Stimulated activated CD4-positive, alpha-beta T cell treated with anti-CD3 and anti-CD28 coated beads, Interleukin-4, amount 100 ng/mL, for 48 hours (primary cell): Measurements from ENCODE around the gene CTNNBL1.

Experiments used
- DNase-seq, 2 donors: peaks; one replicate each; pipeline ENCODE4 v3.0.0-alpha.2; 2020; ENCODE audit warnings: low read depth in 2 of 2

CTNNBL1 gene

DNA sequence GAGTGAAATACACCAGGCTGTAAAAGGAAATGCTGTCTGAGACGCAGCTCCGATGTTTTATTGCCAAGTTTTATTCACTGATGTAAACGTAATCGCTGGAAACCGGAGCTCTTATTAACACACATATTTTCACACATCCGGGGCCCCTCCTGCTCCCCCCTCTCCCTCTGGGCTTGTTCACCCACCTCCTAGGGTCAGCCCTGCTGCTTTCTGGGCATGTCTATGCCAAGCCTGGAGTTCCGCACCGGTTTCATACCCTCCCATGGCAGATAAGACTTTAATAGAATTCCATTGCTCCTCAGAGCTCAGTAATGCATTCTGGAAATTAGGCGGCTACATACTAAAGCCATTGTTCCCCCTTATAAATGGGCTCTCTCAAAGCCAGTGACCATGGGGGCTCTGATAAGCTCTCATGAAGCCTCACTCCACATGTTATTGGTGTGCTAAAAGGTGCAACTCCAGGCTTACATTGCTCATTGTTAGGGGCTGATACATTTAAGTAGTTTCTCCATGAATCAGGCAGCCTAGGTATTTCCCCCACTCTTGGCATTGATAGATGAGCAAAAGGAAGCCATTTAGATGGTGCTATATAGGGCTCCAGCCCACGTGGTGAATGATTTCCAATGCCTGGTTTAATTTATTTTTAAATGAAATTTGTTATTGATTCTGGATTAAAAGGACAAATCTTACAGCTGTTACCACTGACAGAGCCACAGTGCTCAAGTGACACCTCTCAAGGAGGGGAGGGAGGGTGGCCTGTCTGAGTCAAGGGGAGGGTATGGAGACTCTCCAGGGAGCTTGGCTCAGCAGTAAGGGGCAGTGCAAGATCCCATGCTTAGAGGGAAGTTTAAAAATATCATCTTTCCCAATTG, 204.6 kb downstream of the CTNNBL1 start:
- no peak for DNase-seq

DNA sequence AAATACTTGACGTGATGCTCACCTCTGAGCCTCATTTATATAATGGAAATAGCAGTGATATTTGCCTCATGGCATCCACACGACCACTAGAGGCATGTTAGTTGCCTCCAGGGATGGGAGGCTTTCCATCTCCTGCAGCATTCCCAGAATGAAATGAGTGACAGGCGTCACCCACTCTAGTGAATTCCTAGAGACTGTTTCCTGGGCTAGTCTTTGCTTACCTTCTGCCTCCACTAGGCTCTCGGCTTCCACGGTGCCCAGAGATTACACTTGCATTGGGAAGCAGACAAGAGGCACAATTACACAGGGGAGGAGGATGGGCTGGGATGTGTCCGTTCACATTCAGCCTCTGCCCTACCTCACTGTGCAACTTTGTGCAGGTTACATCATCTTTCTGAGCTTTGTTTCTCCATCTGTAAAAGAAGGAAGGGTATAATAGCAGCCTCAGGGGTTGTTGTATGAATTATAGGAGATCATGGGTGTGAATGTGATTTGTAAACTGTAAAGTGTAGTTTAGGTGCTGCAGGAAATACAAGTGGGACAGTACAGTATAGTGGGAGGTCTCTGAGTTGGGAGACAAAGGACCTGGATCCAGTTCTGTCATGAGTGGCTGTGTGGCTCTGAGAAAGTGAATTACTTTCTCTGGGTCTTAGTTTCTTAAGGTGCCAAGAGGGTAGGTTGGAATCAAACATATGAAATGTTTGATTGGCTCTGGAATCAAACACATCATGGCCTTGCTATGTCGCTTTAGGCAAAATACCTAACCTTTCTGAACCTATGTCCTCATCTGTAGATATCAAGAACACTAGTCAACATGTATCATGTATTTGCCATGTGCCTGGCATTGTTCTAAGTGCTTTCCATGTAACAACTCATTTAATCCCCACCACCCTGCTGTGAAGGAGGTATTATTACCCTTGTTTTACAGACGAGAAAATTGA, 205.5 kb downstream of the CTNNBL1 start:
- DNase-seq, result no peak

DNA sequence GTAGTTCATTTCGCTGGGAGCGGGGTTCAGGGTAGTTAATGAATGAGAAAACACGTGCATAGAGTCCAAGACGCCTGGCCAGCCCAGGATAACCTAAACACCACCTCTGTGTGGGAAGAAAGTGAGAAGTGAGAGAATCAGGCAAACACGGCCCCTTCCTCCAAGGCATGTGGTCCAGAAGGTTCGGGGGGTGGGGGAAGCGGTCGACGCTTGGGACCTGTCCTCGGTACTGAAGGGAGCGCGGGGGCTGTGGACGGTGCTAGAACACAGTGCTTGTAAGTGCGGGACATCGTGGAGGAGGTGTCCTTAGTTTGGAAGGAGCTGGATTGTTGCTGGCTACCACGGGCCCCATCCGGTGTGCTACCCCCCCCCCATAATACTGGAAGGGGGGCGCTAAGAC, 207.4 kb downstream of the CTNNBL1 start:
- DNase-seq, result no peak

DNA sequence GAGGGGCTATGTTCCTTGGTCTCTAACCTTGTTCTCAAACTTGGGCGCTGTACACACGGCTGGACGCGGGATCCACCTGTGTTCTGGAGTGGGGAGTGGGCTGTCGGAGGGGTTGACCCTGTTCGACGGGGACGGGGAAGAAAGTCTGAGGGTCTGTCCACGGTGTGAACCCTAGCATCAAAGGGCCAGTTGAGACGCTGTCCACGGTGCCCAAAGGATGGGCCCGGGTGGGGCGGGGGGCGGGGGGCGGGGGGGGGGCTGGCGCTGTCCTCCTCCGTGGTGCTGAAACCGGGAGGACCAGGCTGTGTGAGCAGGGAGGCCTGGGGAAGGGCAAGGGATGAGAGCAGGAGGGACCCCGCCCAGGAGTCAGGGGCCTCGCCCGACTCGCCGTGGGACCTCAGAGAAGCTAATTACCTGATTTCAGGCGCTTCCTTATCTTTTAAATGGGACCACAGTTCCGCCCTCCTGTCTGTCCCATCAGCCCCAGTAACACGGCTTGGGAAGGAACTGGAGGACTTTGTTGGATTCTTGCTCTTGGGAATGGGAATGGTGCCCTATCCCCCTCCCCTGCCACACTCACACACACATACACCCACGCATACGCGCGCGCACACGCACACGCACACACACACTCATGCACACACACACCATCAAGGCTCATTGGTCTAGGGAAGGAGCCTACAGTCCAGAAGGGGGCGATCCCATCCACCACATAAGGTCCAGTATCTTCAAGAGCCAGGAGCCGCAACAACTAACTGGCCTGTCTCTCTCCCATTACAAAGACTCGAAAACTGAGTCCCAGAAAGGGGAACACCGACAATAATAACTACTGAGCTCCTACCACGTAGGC, 208.0 kb downstream of the CTNNBL1 start:
- no peak for DNase-seq

DNA sequence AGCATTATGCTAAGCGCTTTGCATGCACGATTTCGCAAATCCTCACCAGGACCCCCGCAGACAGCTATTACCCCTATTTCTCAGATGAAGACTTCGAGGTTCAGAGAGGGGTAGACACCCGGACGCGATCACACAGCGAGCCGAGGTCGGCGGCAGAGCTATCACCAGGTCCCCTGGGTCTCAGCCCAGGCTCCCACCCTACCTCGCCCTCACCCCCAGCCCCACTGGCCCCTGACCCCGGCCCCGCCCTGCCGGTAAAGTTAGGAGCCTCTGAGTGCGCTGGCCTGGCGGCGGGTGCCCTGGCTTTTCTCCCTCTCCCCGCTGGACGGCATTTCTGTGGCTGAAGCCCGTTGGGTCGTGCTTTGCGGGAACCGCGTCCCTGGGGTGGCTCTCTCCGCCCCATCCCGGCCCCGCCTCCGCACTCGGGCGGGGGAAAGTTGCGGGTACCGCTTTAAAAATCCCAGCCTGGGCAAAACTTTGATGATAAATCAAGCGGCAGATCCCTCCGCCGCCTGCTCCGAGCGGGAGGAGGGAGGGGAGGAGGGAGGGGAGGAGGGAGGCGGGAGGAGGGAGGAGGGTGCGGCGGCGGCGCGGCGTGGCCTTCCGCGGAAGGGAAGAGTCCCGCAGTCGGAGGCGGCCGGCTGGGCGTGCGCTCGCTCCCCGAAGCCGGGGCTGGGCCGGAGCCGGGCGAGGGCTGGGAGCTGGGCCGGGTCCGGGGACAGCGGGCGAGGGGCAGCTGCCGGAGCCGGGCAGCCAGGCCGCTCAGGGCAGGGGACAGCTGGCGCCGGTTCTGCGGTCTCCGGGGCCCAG, 208.9 kb downstream of the CTNNBL1 start, which contains the start of gene VSTM2L:
Gene VSTM2L (plus strand): TSS at position 624 of the 810 bp plus-strand sequence. CDS start 224 bp downstream, outside the sequence.
- no peak for DNase-seq

DNA sequence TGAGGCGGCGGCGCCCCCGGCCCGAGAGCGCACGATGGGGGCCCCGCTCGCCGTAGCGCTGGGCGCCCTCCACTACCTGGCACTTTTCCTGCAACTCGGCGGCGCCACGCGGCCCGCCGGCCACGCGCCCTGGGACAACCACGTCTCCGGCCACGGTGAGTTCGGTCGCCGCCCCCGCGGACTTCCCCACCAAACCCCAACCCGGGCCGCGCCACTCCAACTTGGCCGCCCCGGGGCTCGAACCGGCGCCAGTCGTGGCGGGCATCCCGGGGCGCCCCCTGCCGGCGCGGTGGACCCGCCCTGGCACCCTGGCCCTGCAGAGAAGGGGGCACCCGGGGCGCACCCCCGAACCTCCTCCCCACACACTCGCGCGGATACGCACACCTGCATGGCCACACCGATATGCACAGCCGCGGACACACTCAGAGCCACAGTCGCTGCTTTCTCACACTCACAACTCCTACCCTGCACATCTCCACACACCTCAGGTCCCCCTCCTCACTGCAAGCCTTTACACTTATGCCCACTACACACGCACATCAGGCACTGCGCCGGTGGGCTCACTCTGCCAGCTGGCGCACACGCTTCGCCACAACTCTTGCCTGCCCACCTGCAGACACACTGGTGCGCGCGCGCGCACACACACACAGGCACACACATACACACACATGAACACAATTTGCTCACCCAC, 209.6 kb downstream of the CTNNBL1 start:
- no peak for DNase-seq

DNA sequence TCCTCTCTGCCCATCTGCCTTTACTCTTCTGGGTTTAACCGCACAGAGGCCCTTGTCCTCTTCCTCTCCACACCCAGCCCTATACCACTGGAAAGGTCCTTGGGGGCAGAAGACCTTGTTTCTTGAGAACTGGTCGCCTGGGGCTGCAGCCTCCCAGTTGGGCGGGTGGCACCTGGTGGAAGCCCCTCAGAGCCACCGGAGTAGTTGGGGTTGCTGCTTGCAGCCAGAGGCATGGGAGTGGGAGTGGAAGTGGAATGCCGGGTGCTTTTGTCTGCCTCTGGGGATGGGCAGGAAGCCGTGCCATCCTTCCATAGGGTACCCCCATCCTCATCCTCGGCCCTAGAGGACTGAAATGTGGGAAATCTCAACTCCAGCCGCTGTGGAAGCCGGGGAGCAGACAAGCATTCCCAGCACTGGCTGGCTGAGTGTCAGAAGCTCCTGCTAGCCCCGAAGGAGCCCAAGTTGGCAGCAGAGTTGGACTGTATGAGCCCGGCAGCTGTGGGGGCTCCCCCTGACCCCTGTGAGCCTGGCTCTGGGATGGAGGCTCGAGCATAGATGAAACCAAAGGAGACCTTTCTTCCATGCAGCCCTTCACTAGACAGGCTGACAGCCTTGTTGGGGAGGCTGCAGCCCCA, 210.3 kb downstream of the CTNNBL1 start:
- DNase-seq, result no peak

DNA sequence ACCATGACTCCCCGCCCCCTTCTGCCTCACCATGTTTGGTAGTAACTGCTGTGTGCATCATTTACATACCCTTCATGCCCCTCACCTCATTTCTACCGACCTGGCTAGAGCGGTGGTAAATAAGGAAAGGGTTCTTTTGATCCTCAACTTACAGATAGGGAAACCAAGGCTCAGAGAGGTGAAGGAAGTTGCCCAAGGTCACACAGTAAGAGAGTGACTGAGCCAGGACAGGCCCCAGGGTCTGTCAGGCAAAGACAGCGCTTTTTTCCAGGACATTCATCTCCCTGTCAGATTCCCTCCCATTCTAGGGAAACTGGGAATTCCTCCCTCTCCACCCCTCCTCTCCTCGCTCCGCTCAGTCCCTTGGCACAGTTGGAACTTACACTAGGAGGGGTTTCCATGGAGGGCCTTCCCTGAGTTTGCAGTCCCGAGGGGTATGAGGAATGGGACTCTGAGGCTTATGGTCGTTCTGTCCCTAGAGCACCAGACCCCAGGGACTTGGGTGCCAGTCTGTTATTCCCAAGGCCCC, 211.1 kb downstream of the CTNNBL1 start:
- DNase-seq, result no peak

DNA sequence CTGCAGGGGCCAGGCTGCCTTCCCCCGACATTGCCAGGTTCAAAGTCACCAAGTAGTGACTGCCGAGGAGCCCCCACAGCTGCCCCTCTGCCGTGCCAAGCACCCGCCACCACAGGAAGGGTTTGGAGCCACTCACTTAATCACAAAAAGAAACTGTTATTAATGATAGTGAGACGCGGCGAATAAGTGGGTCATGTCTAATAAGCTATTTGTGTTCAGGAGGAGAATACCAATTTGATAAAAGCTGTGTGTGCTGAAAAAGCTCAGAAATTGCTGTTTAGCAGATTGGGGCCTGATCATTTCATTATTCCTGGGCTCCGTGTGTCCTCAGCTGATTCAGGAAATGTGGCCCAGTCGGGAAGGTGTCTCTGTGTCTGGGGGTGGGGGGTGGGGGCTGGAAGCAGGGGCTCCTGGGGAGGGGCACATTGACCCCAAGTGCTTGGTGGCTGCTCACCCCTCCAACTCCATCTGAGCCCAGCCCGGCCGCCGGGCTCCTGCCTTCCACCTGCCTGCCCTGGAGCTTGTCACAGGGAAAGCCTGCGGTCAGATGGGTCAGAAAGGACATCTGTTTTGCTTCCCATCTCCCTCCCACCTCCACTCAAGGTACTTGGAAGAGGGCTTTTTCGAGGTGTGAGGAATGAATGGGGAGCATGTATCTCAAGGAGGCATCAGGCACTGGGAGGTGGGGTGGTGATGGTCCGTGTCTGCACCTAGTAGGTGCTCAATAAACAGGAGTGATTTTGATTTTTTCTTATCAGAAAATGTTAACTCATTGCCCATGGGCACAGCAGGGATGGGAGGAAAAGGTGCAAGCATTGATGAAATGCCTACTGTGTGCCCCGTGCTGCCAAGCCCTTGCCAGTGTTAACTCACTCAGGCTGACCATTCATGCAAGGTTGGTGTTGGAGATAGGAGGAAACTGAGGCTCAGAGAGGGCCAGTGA, 212.1 kb downstream of the CTNNBL1 start:
- no peak for DNase-seq

DNA sequence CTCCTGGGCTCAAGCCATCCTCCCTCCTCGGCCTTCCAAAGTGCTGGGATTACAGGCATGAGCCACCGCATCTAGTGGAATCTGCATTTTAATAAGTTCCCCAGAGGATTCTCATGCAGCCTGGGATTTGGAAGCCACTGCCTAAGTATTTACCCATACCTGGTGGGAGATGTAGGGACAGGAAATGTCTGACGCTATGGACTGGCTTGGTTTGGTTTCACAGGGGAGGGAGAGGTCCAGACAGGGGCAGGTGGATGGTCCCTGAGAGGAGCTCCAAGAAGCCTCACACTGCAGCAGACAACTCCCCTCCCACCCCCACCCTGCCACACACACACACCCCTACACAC, 213.5 kb downstream of the CTNNBL1 start:
- DNase-seq, result no peak

DNA sequence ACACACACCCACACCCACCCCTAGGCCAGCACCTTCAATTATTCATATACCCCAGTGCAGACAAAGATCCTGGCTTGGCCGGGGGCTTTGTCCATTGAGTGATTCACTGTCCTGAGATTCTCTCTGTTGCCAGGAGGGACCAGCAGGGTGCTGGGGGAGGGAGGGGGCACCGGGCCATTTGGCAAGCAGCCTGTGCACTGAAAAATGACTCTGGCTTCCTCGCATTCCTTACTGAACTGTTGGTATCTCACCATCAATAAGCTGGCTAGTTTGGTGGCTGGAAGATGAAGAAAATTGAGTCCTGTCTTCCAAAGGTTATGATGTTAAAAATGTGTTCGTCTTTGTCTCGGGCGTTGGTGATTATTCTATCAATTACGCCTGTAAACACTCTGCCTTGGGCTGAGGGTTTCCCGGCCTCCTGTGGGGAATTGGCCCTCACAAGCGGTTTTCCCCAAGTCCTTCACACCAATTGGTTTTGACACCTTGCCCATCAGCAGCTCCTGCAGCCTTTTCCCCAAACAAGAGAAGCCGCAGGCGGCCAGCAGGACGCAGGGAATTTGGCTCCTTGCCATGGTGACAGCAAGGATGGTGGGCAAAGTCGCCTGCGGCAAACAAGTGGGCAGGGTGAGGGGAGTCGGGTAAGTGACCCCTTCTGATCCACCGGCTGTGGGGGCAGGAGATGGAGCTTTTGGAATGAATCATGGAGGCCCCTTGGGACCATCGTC, 214.0 kb downstream of the CTNNBL1 start:
- no peak for DNase-seq

DNA sequence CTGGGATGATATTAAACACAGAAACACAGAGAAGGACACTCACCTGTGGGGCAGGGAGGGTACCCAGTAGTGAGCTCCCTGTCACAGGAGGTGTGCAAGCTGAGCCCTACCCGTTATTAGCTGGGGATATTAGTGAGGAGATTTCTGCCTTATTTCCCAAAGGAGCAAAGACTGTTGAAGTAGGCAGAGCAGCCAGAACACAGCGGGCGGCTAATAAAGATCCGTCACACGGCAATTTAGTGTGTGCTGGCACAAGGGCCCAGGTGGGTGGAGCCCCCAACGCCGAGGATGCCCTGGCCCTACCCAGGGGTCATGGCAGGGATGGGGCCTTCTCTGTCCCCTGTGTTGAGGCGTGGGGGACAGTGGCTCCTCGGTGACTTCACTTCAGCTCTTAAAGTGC, 217.4 kb downstream of the CTNNBL1 start:
- DNase-seq, result no peak

DNA sequence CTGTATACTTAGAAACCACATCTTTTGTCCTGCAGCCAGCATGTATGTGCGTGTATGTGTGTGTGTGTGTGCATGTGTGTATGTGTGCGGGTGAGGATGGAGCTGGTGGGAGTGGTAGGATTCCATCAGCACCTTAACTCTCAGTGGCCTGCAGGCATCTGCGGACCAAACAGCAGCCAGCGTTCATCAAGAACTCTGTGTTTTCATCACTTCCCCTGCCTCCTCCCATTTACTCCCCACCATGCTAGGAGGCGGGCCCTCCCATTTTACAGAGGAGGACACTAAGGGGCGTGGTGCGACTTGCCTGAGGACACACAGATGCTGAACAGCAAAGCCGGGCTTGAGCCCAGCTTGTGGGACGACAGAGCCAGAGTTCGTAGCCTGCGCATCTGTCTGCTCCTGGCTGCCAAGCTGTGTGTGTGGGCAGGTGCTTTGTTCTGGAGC, 218.0 kb downstream of the CTNNBL1 start:
- no peak for DNase-seq

DNA sequence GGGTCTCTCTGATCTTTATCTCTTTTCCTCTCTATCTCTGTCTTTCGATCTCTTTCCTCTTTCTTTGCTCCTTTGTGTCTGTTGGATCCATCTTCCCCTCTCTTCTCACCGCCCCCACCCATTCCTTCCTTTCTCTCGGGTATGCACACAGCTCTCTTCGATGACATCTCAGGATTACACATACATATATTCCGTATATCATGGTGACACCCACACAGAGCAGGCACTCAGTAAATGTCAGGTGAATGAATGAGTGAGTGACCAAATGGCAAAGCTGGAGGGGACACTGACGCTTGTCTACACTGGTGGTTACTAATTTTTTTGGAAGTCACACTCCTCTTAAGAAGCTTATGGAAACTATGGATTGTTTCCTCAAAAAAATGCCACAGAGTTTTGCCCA, 219.0 kb downstream of the CTNNBL1 start:
- DNase-seq, result no peak

DNA sequence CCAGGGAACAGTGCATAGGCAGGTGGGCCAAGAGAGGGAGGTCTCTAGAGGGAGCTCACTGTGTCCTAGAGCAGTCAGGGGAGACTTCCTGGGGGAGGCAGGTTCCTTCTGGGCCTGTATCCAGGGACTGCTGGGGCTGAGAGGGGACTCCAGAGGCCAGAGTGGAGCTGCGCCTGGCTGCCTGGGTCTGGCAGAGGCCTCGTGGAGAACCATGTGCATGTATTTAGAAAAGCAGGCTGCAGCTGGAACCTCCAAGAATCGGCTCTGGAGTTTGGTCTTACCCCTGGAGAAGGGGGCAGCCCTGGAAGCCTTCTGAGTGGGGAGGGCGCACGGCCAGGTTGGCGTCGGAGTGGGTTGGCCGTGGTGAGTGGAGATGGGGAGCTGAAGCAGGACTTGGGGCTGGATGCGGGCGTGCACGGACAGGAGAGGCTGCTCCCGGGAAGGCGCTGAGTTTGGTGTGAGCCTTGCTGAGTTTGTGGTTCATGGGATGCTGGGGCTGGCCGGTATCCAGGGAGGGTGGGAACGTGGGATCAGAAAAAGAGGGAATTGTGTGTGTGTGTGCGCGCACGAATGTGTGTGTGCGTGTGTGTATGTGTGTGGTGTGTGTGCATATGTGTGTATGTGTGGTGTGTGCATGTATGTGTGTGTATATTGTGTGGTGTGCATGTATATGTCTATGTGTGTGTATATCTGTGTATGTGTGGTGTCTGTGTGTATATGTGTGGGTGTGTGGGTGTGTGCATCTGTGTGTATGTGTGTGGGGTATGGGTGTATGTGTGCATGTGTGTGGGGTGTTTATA, 219.9 kb downstream of the CTNNBL1 start:
- DNase-seq, result no peak

DNA sequence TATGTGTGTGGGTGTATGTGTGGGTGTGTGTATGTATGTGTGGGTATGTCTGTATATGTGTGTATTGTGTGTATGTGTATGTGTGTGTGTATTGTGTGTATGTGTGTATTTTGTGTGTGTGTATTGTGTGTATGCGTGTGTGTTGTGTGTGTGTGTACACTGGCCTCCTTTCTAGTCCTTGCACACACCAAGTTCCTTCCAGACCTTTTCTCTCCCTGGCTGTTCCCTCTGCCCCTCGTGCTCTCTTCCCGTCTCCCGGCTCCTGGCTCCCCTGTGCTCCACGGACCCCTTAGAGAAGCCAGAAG, 220.5 kb downstream of the CTNNBL1 start:
- DNase-seq, result no peak
